ENCODE results near the gene CGB8.
A peak's percentile ranks its signal among the peaks of the same experiment; 100 is the strongest.
"Not testable (repeated sequence)": the region's sequence is repeated elsewhere in the genome, so short reads cannot be mapped to it uniquely, and the experiment has no call there.

The CGB8 gene

DNA sequence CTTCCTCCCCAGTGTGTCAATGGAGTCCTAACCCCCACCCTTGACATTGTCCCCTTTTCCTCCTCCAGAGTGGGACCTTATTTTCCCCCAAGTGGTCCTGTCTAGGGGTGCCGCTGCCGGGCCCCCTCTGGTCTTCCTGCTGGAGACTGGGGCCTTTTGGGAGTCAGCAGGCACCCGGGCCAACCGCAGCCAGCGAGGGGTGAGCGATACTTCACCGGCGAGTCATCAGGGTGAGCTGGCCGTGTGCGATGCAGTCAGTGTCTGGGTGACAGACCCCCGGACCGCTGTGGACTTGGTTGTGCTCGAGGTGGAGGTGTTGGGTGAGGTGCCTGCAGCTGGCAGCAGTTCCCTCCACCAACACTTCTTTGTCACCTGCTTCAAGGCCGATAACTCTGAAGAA, 19.2 kb downstream of the CGB8 start:
- DNase-seq = not testable (repeated sequence)

DNA sequence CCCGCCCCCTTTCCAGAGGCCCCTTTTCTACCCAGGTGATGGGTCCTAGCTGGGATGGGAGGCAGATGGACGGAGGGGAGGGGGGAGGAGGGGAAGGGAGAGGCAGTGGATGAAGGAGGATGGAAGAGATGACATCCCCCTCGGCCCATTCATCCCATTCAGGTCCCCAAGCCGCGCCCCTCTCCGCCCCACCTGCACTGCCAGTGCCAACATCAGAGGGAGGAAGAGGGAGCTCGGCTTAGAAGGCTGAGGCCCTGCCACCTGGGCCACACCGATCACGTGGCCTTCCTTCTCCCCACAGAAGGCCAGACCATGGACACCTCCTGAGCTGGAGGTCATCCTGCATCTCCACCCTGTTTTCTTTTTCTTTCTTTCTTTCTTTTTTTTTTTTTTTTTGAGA, 20.2 kb downstream of the CGB8 start:
- DNase-seq = not testable (repeated sequence)

DNA sequence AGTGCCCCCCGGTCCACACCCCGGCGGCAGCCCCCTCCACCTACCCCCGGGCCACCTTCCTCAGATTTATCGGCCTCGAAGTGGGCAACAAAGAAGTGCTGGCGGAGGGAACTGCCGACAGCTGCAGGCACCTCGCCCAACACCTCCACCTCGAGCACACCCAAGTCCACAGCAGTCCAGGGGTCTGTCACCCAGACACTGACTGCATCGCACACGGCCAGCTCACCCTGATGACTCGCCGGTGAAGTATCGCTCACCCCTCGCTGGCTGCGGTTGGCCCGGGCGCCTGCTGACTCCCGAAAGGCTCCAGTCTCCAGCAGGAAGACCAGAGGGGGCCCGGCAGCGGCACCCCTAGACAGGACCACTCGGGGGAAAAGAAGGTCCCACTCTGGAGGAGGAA, 23.3 kb downstream of the CGB8 start:
- DNase-seq = not testable (repeated sequence)

DNA sequence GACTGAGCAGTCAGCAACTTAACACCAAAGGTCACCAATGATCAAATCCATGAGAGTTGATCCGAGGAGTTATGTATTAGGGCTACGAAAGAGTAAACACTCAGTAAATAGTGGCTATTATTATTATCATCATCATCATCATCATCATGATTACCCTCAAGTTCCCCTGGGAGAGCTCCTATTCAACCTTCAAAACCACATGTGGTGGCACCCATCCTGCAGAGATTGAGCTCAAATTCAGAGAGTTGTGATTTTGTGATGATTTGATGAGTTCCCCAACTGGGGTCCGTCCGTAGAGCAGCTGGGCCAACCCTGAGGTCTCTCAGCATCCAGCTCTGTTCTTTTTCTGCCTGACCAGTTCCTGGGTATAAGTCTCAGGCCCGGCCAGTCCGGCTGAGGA, 23.8 kb downstream of the CGB8 start:
- not testable (repeated sequence) for DNase-seq

DNA sequence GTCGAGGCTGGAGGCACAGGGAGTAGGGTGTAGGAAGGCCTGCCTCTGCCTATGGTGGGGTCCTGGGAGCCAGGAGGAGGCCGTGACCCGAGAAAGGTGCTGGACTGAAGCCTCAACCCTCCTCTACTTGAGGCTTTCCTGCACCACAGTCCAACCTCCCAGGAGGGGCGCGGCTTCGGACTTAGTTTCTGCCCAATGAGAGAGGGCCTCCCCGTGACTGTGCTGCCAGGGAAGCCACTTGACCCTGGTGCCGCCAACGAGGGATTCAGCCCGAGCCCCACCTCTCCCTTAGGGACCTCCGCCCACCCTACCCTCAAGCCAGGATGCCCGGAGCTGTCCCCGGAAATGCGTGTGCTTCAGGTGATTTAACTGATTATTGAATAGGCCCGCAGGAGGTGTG, 24.7 kb downstream of the CGB8 start, which contains the start of gene CGB3:
TSS of gene CGB3 (minus strand) at position 101 of the 400 bp plus-strand sequence. CDS start 362 bp downstream, outside the sequence.
- DNase-seq = not testable (repeated sequence)

DNA sequence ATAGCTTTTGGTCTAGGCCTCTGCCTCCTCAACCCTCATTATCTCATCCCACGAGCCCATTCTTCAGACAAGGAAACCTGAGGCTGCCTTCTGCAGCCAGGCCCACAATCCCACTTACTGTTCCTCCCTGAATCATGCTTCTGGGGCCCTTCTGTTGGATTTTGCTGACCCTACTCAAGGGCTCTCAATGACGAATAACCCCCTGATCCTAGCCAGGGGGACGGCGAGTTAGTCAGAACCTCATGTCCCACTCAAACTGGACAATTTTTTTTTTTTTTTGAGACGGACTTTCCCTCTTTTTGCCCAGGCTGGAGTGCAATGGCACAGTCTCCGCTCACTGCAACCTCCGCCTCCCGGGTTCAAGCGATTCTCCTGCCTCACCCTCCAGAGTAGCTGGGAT, 26.8 kb downstream of the CGB8 start:
- no peak for DNase-seq

DNA sequence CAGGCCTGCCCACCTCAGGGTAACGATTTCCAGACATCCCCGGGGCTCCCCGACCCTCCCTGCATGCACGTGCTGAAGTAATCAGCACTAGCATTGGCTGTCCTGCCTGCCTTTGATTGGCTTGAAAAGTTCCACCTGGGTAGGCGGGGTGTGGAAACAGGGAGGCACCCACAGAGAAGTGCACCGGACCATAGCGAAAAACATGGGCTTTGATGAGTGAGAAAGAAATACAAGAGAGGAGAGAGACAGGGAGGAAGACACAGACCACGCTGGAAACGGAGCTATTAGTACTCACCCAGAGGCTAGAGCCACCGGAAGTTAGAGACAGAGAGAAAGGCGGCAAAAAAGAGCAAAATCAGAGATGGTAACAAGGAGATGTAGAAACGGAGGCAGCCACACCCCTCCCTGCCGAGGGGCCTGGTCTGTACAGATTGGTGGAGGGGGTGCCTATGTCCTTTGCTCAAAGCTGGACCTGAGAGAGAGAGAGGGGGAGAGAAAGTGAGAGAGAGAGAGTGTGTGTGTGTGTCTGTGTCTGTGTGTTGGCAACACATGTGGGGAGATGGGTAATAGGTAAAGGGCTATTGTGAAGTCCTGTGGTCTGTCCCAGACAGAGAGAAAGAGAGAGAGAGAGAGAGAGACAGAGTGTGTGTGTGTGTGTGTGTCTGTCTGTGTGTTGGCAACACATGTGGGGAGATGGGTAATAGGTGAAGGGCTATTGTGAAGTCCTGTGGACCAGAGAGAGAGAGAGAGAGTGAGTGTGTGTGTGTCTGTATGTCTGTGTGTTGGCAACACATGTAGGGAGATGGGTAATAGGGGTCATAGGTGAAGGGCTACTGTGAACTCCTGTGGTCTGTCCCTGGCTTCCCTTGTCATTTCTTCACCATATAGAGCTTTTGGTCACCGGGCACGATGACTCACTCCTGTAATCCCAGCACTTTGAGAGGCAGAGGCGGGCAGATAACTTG, 27.7 kb downstream of the CGB8 start:
- peak; percentile 41 for DNase-seq

DNA sequence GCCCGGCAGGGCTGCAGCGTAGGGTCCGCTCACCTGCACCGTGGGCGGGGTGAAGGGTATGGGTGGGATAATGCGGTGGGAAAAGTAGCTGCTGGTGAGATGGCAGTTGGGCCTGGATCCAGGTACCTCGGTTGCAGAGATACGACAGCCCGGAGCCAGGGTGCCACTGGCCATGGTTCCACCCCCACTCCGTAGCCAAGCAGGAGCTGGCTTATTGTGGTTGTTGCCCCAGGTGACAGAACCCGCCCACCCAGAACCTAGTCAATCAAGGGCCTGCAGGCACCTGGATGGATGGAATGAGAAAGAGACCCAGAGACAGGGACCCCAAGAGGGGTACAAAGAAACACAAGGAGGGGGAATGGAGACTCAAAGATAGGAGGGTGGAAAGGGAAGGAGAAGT, 28.6 kb downstream of the CGB8 start:
- DNase-seq = no peak

DNA sequence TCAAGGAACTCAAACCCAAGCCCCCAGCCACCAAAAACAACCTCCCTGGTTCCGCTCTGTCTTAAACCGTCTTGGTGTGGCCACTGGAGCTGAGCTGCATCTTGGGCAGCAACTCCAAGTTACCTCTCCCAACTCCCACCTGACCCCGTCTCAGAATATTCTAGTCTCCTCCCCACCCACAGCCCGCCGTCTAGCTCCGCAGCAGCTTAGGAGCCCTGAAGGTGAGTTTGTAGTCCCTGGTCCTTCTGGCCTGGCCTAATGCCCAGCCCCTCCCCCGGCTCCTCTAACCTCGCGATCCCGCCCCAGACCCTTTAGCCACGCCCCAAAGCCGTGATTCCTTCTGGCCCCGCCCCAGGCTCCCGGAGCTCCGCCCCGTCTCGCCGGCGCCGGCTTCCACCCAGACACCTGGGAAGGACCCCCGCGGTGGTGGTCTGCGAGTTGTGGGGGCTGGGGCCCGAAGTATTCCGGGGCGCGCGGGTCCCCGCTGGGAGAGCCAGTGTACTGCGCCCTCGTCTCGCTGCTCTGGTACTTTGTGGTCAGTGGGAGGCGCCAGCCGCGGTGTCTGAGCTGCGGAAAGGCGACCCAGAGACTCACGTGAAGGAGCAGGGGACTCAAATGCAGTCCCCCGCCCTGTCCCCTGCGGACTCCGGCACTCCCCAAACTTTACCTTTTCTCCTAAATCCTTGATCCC, 29.5 kb downstream of the CGB8 start:
- peak; percentile 84 for DNase-seq

DNA sequence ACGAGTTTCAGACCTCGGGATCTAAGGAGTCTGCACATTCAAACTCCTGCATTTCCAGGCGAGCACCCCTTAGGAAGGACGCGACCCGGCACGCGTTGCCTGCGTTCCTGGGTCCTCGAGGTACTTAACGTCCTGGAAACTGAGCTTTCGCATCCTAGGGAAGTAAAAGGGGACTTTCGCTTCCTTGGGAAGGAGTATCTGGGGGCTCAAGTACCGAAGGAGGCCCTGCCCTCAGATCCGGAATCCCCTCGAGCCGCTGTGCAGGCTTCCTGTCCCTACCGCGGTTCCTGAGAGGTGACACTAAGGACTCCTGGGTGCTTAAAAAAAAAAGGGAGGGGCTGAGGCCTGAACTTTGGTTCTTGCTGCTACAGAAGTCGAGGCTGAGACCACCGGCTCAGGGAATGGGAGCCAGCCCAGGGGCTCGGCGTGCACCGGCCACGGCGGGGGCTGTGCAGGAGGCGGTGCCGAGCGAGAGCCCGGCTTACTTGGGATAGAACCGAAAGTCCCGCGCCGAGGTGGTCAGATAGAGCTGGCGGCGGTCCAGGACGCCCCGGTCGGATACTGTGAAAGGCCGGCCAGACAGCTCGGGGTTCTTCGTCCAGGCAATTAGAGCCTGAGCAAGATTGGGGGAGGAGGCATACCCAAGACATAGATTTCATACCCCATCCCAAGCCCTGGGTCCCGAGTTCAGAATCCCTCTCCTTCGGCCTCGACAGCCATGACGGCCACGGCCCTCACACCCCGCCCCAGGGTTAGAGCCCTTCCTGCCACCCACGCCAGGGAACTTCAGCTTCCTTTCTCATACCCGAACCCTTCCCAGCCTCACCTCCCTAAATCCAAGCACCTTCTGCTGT, 30.3 kb downstream of the CGB8 start:
- DNase-seq = peak; percentile 56

DNA sequence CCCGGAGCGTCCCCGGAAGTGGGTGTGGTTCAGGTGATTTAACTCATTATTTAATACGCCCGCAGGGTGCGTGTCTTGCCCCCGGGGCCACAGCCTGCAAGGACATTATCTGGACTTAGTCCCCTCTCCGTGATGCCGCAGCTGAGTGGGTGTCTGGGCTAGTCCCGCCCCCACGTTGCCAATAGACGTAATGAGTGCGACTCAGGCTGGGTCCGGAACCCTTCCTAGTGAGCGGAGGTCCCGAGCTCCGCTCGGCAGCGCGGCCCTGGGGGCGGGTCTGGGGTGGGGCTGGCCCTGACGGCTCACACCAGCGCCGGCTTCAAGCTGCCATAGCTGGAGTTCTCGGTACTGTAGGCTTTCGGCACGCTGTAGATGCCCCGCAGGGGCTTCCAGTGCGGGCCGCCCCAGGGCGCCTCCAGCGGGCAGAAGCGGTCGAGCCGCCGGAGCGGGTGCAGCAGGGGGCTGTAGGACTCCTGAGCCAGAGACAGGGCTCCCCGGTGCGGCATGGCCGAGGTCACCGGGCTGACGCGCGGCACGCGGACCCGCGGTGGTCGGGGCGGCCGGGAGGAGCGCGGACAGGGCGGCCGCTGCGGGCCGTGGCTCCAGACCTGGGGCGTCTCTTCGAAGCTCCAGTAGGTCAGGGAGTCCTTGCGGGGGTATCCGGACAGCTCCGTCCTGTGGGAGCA, 31.1 kb downstream of the CGB8 start:
- peak; percentile 84 for DNase-seq

DNA sequence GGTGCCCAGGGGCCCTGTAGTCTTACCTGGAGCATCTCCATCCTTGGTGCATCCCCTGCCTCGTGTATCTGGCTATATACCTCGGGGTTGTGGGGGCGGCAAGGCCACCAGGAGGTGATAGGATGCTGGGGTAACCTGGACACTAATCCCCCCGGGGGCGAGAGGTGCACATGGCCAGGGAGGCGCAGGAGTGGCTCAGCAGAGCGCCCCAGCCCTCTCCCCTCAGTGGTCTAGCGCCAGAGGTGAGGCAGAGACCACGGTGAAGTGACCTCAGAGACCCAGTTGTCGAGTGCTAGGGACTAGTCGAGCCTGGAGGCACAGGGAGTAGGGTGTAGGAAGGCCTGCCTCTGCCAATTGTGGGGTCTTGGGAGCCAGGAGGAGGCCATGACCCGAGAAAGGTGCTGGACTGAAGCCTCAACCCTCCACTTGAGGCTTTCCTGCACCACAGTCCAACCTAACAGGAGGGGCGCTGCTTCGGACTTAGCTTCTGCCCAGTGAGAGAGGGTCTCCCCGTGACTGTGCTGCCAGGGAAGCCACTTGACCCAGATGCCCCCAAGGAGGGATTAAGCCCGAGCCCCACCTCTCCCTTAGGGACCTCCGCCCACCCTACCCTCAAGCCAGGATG, 31.8 kb downstream of the CGB8 start, which contains the start of gene LHB:
TSS of gene LHB (minus strand) at position 51 of the 625 bp plus-strand sequence. CDS start at position 41, 10 bp downstream.
- DNase-seq = peak; percentile 42

DNA sequence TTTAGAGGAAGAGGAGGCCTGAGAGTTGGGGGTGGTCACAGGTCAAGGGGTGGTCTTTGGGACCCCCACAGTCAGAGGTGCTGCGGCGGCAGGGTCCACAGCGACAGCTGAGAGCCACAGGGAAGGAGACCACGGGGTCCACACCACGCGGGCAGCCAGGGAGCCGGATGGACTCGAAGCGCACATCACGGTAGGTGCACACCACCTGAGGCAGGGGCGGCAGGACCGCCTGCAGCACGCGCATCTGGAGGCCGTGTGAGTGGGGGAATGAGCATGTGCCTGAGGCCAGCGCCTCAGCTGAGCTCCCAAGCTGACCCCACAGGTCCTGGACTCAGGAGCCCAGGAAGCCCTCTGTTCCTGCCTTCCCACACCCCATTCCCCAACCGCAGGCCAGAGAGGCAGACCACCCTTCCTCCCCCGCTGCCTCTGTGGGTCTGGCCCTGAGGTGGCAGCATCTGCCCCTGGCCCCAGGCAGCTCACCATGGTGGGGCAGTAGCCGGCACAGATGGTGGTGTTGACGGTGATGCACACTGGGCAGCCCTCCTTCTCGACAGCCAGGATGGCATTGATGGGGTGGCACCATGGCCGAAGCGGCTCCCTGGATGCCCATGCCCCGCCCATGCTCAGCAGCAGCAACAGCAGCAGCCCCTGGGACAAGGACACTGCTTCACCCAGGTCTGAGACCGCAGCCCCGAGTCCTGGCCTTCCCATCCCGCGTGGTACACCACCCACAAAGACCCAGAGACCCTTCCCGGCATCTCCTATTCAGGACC, 32.7 kb downstream of the CGB8 start:
- DNase-seq = no peak

DNA sequence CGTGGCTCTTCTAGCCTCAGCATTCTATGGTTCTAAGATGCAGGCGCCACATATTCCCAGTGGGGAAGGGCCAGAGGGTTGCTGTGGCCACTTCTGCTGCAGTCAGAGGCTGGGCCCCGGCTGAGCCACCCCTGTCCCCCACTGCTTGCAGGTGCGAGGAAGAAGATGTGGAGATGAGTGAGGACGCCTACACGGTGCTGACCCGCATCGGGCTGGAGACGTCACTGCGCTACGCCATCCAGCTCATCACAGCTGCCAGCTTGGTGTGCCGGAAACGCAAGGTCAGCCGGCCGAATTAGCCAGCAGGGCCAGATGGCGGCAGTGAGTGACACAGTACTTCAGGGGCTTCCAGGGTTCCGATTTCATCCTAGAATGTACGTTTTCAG, 34.0 kb downstream of the CGB8 start:
- no peak for DNase-seq

DNA sequence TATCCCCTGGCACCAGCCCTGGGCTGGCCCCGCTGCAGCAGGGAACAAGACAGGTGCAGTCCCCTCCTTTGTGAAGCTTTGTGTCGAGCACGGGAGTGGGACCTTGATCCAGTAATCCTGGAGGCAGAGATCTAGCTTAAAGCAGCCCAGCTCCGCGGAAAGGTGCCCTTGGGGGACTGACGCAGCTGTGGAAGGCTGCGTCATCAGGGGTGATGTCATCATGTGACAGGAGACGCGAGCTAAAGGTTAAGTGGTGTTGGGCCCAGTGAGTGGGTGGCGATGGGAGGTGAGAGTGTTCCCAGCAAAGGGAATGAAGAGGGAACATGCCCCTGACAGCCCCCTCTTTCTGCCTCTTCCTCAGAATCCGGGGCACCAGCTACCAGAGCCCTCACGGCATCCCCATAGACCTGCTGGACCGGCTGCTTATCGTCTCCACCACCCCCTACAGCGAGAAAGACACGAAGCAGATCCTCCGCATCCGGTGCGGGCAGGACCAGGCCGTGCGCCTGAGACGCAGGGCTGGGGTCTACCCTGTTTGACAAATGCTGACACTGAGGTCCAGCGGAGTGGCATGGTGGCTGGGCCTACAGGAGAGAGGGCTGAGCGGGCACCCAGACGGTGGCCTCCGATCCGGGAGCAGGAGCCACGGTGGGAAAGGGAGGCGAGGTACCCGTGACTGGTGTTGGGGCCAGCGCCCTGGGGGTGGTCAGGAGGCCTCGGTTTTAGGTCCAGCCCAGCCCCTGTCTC, 34.6 kb downstream of the CGB8 start:
- peak; percentile 64 for DNase-seq

DNA sequence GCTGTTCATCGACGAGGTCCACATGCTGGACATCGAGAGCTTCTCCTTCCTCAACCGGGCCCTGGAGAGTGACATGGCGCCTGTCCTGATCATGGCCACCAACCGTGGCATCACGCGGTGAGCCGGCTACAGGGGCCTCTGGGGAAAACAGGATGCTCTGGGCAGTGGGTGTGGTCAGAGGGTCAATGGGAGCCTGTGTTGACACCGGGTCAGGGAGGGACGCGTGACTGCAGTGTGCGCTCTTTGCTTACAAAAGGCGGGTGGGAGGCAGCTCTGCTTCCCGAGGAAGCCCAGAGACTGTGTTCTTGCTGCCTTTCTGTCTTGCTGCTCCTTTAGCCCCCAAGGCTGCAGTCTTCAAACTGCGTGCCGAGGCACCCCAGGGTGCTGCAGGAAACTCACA, 37.7 kb downstream of the CGB8 start:
- no peak for DNase-seq

DNA sequence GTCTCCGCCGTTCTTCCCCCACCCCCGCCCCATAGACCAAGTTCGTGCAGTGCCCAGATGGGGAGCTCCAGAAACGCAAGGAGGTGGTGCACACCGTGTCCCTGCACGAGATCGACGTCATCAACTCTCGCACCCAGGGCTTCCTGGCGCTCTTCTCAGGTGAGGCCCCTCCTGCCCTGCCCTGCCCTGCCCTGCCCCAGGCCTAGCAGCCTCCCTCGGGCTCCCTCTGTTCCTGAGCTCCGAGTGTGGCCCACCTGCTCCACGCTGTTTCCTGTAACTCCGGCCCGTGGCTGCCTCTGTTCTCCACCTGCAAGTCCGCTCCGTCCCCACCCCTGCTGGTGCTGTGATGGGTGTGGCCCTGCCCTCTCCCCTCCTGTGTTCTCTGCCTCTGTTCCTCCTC, 38.5 kb downstream of the CGB8 start:
- DNase-seq = no peak

DNA sequence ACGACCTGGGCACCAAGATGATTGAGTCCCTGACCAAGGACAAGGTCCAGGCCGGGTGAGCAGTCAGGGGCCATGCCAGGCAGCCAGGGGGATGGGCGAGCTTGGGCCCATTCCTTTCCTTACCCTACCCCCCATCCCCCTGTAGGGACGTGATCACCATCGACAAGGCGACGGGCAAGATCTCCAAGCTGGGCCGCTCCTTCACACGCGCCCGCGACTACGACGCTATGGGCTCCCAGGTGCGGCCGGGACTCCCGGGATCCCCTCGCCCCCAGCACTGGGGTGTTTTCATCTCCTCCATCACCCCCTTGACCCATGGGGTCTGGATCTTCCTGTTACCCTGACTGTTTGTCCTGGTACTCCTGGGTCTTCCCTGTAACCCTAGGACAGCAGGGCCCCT, 39.1 kb downstream of the CGB8 start:
- DNase-seq = no peak

DNA sequence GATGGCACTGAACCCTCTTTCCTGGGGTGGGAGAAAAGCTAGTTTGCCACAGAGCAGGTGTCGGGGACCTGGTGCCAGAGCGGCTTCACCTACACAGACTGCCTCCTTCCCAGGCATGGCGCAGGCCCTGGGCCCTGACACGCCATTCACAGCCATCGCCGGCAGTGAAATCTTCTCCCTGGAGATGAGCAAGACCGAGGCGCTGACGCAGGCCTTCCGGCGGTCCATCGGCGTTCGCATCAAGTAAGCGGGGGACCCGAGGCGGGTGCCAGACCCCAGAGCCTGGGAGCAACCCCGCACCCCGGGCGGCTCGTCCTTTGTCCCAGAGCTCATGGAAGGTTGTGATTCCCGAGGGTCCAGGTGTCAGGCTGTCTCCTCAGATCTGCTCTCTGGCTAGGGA, 42.0 kb downstream of the CGB8 start:
- DNase-seq = no peak

DNA sequence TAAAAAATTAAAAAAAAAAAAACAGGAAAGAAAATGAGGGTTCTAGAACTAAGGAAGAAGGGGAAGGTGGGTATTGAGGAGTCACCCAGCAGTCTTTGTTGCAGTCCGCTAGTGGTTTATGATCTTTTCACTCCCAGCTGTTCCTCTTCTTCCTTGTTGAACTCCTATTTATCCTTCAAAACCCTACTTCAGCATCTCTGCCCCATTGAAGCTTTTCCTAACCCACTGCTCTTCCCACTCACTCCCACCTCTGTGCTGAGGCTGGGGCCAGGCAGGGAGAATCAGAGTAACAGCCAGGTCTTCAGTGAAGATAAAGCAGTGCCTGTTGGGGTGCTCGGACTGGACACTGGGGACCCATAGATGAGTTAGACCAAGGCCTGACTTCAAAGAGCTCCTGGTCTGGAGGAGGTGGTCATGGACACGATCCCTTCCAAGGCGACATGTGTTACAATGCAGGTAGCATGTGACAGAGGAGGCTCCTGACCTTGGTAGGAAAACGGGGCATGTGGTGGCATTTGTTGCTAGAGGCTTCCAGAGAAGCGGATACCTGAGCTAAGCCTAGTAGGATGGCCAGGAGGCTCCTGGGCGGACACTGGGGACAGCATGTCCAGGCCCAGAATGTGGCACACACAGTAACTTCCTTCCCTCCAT, 43.8 kb downstream of the CGB8 start:
- DNase-seq = no peak

Data from DMS53 (cell line).